Stimulated activated CD8-positive, alpha-beta memory T cell treated with anti-CD3 and anti-CD28 coated beads, Interleukin-12 subunit alpha, Interleukin-12 subunit beta, amount 100 ng/mL, for 1 hour (primary cell): Measurements from ENCODE around the gene NUBP1.
"Not testable (repeated sequence)": the region's sequence is repeated elsewhere in the genome, so short reads cannot be mapped to it uniquely, and the experiment has no call there.

ENCODE experiments used
- DNase-seq: peaks from one replicate; pipeline ENCODE4 v3.0.0-alpha.2; 2020; ENCODE audit warnings: low read depth

The NUBP1 gene

DNA sequence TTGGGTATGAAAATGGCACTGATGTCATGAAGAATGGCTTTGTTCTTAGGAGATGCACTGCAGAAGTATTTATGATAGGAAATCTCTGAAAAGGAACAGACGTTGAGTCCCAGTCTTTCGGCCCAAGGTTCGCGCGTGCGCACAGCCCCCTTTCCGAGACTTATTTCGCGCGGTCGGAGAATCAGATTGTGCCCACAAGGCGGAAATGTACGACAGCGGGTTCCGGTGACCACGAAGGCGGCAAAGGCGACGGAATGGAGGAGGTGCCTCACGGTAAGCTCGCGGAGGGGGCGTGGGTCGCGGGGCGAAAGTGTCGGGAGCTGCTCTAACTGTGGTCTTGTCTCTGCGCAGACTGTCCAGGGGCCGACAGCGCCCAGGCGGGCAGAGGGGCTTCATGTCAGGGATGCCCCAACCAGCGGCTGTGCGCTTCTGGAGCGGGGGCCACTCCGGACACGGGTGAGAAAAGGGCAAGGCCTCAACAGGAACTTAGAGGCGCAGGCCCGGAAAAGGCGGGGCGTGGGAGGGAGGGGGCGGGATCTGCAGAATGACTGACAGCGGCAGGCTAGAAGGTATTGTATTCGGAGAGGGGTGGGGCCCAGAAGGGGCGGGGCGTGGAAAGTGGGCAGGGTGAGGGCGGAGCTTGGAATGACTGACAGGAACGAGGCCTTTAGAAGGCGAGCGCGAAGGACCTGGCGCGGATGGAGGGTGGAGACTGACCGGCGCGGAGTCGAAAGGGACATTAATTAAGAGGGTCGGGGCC is at the start of gene NUBP1:
Gene NUBP1, plus strand, starts transcription at position 233 of the 760 bp plus-strand sequence. Its CDS starts 22 bp downstream, at position 255.
- peak; percentile 99 for DNase-seq

- DNase-seq, result no peak
Observed at GRCh38 chr16:10693889-10694288, 49.8 kb upstream of the NUBP1 start.

- DNase-seq, result no peak
Observed at GRCh38 chr16:10694306-10694705, 49.3 kb upstream of the NUBP1 start.

- no peak for DNase-seq
Observed at GRCh38 chr16:10694830-10695229, 48.8 kb upstream of the NUBP1 start, which contains the start of gene TEKT5. Gene TEKT5, minus strand, starts transcription at chr16:10694930. Its CDS starts 57 bp downstream, at chr16:10694873.

DNA sequence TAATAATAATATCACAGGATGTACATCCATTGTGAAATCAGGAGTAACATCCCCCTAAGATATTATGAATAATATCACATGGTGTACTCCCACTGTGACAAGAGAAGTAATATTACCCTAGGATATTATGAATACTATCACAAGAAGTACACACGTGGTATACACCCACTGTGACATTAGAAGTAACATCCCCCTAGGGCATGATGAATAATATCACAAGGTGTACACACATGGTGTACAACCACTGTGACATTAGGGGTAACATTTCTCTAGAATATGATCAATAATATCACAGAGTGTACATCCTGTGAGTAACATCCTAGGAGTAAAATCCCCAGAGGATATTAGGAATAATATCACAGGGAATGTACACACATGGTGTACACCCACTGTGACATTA is 43.9 kb upstream of the NUBP1 start:
- DNase-seq, result no peak

DNA sequence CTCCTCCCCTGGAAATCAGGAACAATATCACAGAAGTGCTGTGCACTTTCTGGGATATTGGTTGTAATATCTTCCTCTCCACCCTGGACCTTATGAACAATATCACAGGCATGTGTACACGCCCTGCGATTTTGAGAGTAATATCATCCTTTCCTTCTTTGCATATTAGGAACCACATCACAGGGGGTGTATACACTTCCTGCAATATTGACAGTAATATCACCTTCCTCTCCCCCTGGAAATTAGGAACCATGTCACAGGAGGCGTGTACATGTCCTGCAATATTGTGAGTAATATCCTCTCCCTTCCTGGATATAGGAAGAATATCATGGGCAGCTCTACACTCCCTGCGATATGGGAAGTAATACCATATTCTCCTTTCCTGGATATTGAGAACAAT is 34.7 kb upstream of the NUBP1 start:
- DNase-seq, result no peak

DNA sequence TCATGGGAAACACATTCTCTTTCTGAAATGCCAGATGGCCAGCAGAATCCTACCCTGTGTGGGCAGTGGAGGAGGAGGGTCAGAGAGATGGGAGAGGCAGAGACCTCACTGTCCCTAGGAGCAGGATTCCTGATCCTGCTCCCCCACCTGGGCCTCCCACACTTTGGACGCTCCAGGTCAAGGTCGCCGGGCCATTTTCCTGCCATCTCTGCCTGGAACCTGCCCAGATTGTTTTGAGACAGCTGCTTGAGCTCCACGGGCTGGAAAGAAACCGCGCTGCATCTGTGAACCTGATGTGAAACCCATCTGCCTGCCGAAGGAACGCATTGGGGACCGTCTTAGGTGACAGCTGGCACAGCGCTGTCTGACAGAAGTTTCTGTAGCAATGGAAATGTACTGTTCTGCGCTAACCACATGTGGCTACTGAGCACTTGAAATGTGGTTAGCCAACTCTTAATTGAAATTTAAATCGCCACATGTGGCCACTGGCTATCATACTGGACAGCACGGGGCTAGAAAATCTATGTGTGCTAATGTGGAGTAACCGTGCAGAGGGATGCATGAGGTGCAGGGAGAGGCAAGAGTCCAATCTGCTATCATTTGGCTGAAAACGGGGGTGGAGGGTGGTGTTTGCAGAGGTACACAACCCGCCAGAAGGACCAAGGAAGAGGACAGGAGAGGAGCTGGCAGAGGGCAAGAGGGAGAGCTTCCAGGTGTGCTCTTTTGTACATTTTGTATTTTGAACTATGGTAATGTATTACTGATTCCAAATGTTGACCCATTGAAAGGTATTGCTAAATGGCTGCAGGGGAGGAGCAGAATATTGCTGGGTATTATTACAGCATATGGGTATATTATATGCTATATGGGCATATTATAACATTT is 15.4 kb upstream of the NUBP1 start:
- DNase-seq, result no peak

DNA sequence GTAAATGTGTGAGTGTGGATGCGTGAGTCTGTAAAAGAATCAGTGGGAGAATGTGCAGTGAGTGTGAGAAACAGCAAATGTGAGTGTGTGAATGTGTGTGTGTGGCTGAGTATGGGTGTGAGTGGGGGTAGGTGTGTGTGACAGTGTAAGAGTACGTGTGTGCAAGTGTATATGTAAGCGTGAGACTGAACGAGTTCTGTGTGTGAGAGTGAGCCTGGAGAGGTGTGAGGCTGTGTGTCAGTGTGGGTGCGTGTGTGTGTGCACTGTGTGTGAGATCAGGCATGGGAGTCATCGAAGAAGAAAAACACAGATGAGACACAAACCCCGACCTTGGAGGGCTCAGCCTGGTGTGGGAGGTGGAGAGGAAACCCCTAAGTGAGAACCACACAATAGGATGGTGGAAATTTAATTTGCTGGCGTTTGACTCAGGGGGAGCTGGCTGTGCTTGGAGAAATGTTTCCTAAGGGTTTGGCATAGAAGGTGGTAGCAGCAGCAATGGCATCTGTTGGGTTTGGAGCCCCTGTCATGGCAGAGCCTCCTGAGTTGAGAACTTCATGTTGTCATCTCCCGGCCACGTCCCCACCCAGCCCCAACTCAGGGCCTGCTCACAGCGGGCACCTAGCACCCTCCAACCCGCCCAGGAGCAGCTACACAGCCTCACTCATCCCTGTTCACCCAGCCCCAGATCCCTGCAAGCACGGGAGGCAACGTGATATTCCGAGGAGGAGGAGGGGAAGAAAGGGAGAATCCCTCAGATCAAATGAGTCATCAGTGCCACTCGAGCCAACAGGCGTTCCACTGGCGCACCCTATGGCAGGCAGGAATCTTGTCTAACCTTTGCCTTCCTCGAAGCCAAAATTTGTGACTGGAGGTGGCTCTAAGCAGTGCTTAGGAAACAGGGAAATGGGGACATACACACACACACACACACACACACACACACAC is 14.3 kb upstream of the NUBP1 start:
- no peak for DNase-seq

- DNase-seq, result no peak
Observed at GRCh38 chr16:10731790-10732189, 11.9 kb upstream of the NUBP1 start.

GRCh38 chr16:10737068-10737625 is 6.5 kb upstream of the NUBP1 start:
- peak; percentile 50 for DNase-seq

- DNase-seq, result no peak
Observed at GRCh38 chr16:10738231-10739077, 5.2 kb upstream of the NUBP1 start.

GRCh38 chr16:10740000-10740844 is 3.4 kb upstream of the NUBP1 start:
- no peak for DNase-seq

- no peak for DNase-seq
Observed at GRCh38 chr16:10740845-10741208, 2.8 kb upstream of the NUBP1 start.

- not testable (repeated sequence) for DNase-seq
Observed at GRCh38 chr16:10741249-10741648, 2.4 kb upstream of the NUBP1 start.

GRCh38 chr16:10741844-10742243 is 1.8 kb upstream of the NUBP1 start:
- DNase-seq, result no peak

DNA sequence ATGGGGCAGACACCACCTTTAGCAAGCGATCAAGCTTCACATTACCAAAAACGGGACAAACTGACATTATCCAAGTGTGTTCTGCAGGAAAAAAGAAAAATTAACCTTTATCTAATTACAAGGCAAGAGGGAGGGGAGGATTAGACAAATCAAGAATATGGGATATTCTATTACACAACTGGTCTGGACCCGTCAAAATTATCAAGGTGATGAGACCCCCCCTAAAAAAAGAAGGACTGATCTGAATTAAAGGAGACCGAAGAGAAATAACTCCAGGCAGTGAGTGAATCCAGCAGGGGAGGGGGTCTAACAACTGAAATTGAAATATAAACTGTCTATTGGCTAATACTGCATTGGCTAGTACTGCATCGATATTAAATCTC is 424 bp upstream of the NUBP1 start:
- DNase-seq, result no peak

DNA sequence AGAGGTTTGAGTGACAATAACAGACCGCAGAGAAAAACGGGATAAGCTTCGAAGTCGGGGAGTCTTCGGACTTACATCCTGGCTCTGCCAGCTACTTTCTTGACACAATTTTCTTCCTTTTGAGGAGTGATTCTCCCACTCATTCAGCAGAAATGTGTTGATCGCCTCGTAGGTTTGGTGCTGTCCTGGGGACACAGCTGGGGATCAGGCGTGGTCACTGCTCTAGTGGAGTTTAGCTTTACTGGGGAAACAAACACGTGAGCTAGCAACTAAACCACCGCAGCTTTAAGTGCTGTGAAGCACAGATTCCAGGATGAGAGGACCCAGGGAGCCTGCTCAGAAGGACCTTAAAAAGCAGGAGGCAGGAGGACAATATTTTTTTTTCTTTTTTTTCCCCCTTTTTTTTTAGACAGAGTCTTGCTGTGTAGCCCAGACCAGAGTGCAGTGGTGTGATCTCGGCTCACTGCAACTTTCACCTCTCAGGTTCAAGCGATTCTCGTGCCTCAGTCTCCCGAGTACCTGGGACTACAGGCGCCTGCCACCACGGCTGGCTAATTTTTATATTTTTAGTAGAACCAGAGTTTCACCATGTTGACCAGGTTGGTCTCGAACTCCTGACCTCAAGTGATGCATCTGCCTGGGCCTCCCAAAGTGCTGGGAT is 858 bp downstream of the NUBP1 start:
- no peak for DNase-seq

DNA sequence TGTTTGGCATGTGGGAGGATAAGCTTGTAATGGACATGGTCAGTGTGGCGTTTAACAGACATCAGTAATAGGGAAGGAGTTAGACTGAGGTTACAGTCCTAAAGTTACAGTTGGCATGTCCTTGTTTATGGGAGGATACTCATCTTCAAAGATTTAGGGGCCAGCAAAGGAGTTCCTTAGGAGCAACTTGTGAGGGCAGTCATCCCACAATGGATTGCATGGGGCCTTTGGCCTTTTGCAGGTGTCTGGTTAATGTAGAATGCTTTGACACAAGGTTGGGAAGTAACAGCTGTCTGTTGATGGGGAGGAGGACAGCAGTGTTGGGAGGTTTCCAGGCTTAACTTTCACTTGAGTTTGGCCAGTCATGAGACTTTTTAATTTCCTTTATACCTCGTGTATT is 2.2 kb downstream of the NUBP1 start:
- no peak for DNase-seq

DNA sequence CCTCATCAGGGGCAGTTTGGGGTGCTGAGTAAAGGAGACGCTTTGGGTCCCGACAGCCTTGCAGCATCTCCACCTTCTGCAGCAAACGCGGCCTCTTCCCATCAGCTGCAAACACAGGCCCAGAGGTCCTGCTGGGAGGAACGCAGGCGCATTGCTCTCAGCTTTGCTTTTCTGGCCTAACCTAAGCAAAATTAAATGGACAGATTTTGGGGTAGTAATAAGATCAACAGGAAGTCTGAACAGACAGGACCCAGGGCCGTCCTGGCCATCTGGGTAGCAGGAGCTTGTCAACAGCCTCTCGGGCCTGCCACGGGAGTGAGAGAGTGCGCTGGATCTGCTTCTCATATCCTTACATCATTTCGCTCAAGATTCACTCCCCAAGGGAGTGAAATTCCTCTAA is 7.2 kb downstream of the NUBP1 start:
- DNase-seq, result no peak
